ENCODE data around the gene OSCP1.
"Not testable (repeated sequence)": the region's sequence is repeated elsewhere in the genome, so short reads cannot be mapped to it uniquely, and the experiment has no call there.

The OSCP1 gene

GRCh38 chr1:36450270-36450918 is at the start of gene OSCP1:
Gene OSCP1 (minus strand): TSS chr1:36450451. CDS start chr1:36450369, 82 bp downstream.
- DNase-seq = peak; percentile 91

GRCh38 chr1:36497207-36497606 is 47.0 kb upstream of the OSCP1 start:
- DNase-seq = no peak

- DNase-seq = no peak
Measured at GRCh38 chr1:36494971-36495370, 44.7 kb upstream of the OSCP1 start.

- DNase-seq = no peak
Measured at GRCh38 chr1:36493524-36493923, 43.3 kb upstream of the OSCP1 start.

GRCh38 chr1:36492491-36492890 is 42.2 kb upstream of the OSCP1 start:
- DNase-seq = no peak

GRCh38 chr1:36489258-36490051 is 39.2 kb upstream of the OSCP1 start:
- DNase-seq = not testable (repeated sequence)

GRCh38 chr1:36487906-36488305 is 37.7 kb upstream of the OSCP1 start:
- DNase-seq = no peak

- DNase-seq = not testable (repeated sequence)
Measured at GRCh38 chr1:36487336-36487725, 37.1 kb upstream of the OSCP1 start.

- DNase-seq = no peak
Measured at GRCh38 chr1:36486439-36487335, 36.4 kb upstream of the OSCP1 start.

GRCh38 chr1:36486093-36486438 is 35.8 kb upstream of the OSCP1 start:
- DNase-seq = no peak

- DNase-seq = no peak
Measured at GRCh38 chr1:36484099-36484498, 33.8 kb upstream of the OSCP1 start.

- DNase-seq = no peak
Measured at GRCh38 chr1:36482724-36483388, 32.6 kb upstream of the OSCP1 start, which contains the start of gene CSF3R. Gene CSF3R (minus strand): TSS chr1:36482913. CDS start chr1:36479496, 3,417 bp downstream.

GRCh38 chr1:36481771-36482723 is 31.8 kb upstream of the OSCP1 start:
- no peak for DNase-seq

- DNase-seq = no peak
Measured at GRCh38 chr1:36481091-36481490, 30.8 kb upstream of the OSCP1 start.

- no peak for DNase-seq
Measured at GRCh38 chr1:36480161-36480560, 29.9 kb upstream of the OSCP1 start.

GRCh38 chr1:36479505-36480051 is 29.3 kb upstream of the OSCP1 start:
- no peak for DNase-seq

- DNase-seq = not testable (repeated sequence)
Measured at GRCh38 chr1:36477615-36478014, 27.4 kb upstream of the OSCP1 start.

GRCh38 chr1:36476945-36477344 is 26.7 kb upstream of the OSCP1 start:
- no peak for DNase-seq

GRCh38 chr1:36475910-36476604 is 25.8 kb upstream of the OSCP1 start:
- DNase-seq = no peak

- DNase-seq = no peak
Measured at GRCh38 chr1:36475341-36475740, 25.1 kb upstream of the OSCP1 start.

- no peak for DNase-seq
Measured at GRCh38 chr1:36472656-36473055, 22.4 kb upstream of the OSCP1 start.
